NOMO-1 (cell line): Measurements from ENCODE around the gene GTF2H3.

Experiments used
- DNase-seq, 2 experiments: peaks; one replicate each; lab custom pipeline; 2025; ENCODE audit not compliant: unreplicated experiment in 2 of 2; lab: John Stamatoyannopoulos, UW

Gene GTF2H3

DNA sequence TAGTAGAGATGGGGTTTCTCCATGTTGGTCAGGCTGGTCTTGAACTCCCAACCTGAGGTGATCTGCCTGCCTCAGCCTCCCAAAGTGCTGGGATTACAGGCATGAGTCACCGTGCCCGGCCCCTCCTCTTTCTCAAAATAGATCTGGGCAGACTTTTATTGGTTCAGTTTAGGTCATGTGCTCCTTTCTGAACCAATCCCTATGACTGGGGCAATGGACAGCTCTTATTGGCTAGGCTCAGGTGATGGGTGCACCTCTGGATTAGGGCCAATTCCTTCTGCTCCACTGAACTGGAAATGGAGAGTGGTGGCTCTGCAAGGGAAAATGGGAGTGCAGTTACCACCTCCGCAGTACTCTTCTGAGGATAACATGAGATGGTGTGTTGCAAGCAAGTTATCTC, 72.3 kb downstream of the GTF2H3 start:
- DNase-seq: no peak

DNA sequence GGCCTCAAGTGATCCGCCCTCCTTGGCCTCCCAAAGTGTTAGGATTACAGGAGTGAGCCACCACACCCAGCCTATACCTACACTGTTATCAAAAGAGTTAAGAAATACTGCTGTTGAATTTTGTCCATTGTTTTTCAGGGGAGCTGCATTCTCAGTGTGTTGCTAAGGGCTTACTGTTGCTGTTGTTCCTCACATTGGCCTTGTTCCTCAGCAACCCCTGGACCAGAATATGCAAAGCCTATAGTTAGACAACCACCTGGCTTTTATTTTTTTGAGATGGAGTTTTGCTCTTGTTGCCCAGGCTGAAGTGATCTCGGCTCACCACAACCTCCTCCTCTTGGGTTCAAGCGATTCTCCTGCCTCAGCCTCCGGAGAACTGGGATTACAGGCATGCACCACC, 73.8 kb downstream of the GTF2H3 start:
- no peak for DNase-seq
